CD14-positive monocyte (primary cell): ENCODE measurements around the gene RFPL4AL1. TPM values are rescaled to one million over a fixed set of nuclear protein-coding genes. Genes with fewer than 3 reads are reported as not detected.

Experiments
- DNase-seq, 3 donors: peaks; one replicate each; pipeline ENCODE4 v3.0.0-alpha.2; 2011 to 2022
- H2AFZ ChIP-seq: 2 replicates; pipeline ENCODE4 v1.6.0; 2012; ENCODE audit warnings: mild to moderate bottlenecking, low read depth, low read length, inconsistent platforms; ENCODE audit not compliant: insufficient read depth, poor library complexity, severe bottlenecking
- H3K27ac ChIP-seq, 2 donors: 1 replicate in 1 of 2; 2 replicates in 1 of 2; pipeline ENCODE4 v1.5.1; 2012 to 2013; ENCODE audit warnings: low read length in 2 of 2, control low read depth in 1 of 2, inconsistent platforms in 1 of 2, low read depth in 1 of 2, mild to moderate bottlenecking in 1 of 2
- H3K27me3 ChIP-seq, 2 donors: one replicate each; pipeline versions ENCODE4 v1.6.0 to v1.6.1; 2011 to 2013; ENCODE audit warnings: low read length in 2 of 2; ENCODE audit not compliant: control insufficient read depth in 2 of 2, insufficient read depth in 2 of 2
- H3K36me3 ChIP-seq, 2 donors: replicated peaks in 1 of 2; 1 replicate in 1 of 2; 2 replicates in 1 of 2; pipeline versions ENCODE4 v1.5.1 to v1.6.1; 2012 to 2013; ENCODE audit warnings: low read length in 2 of 2, control low read depth in 1 of 2, inconsistent platforms in 1 of 2, mild to moderate bottlenecking in 1 of 2; ENCODE audit not compliant: insufficient read depth in 2 of 2, control insufficient read depth in 1 of 2
- H3K4me1 ChIP-seq, 2 donors: 1 replicate in 1 of 2; 2 replicates in 1 of 2; pipeline versions ENCODE4 v1.5.1 to v1.6.1; 2012 to 2013; ENCODE audit warnings: low read length in 2 of 2, control low read depth in 1 of 2, inconsistent platforms in 1 of 2, mild to moderate bottlenecking in 1 of 2, moderate library complexity in 1 of 2; ENCODE audit not compliant: insufficient read depth in 2 of 2, control insufficient read depth in 1 of 2
- H3K4me2 ChIP-seq: replicated peaks from 2 replicates; pipeline ENCODE3; 2012; ENCODE audit warnings: low read length, moderate library complexity, mild to moderate bottlenecking; ENCODE audit not compliant: poor library complexity, severe bottlenecking; ENCODE audit errors: extremely low read depth
- H3K4me3 ChIP-seq, 3 experiments: fragments of 200-600 bp in 1 of 3; sonication (generic) in 1 of 3; replicated peaks in 1 of 3; 1 replicate in 2 of 3; 2 replicates in 1 of 3; pipeline ENCODE4 v1.5.1; 2011 to 2013; ENCODE audit warnings: low read length in 3 of 3, mild to moderate bottlenecking in 3 of 3, control low read depth in 2 of 3, low read depth in 2 of 3, inconsistent platforms in 1 of 3, moderate library complexity in 1 of 3
- H3K79me2 ChIP-seq: 2 replicates; pipeline ENCODE4 v1.6.0; 2012; ENCODE audit warnings: mild to moderate bottlenecking, control low read depth, inconsistent platforms, low read length, moderate library complexity; ENCODE audit not compliant: insufficient read depth
- H3K9ac ChIP-seq: 2 replicates; pipeline ENCODE4 v1.6.0; 2017; ENCODE audit warnings: low read length, mild to moderate bottlenecking; ENCODE audit not compliant: insufficient read depth, poor library complexity, severe bottlenecking
- H3K9me3 ChIP-seq, 2 donors: replicated peaks in 1 of 2; 1 replicate in 1 of 2; 2 replicates in 1 of 2; pipeline versions ENCODE4 v1.5.1 to v1.6.1; 2012 to 2013; ENCODE audit warnings: low read length in 2 of 2, control low read depth in 1 of 2; ENCODE audit not compliant: control insufficient read depth in 1 of 2, insufficient read depth in 1 of 2
- H4K20me1 ChIP-seq: 2 replicates; pipeline ENCODE4 v1.6.0; 2012; ENCODE audit warnings: mild to moderate bottlenecking, low read length, control low read depth, moderate library complexity; ENCODE audit not compliant: insufficient read depth
- H3K27ac Mint-ChIP-seq, 7 donors: one replicate each; pipeline ENCODE4 v1.8.0; 2020; ENCODE audit warnings: mild to moderate bottlenecking in 7 of 7, mixed read lengths in 7 of 7, moderate library complexity in 6 of 7, inconsistent platforms in 2 of 7
- H3K27me3 Mint-ChIP-seq, 3 donors: one replicate each; pipeline ENCODE4 v1.8.0; 2021 to 2022; ENCODE audit warnings: low read depth in 3 of 3, mild to moderate bottlenecking in 3 of 3, mixed read lengths in 3 of 3, moderate library complexity in 3 of 3, inconsistent platforms in 1 of 3
- H3K36me3 Mint-ChIP-seq, 2 donors: one replicate each; pipeline ENCODE4 v1.8.0; 2020; ENCODE audit warnings: mixed read lengths in 2 of 2, inconsistent platforms in 1 of 2, mild to moderate bottlenecking in 1 of 2
- H3K4me1 Mint-ChIP-seq: one replicate; pipeline ENCODE4 v1.8.0; 2020; ENCODE audit warnings: mild to moderate bottlenecking, mixed read lengths
- H3K4me3 Mint-ChIP-seq, 2 donors: one replicate each; pipeline ENCODE4 v1.8.0; 2020; ENCODE audit warnings: mild to moderate bottlenecking in 2 of 2, mixed read lengths in 2 of 2, moderate library complexity in 1 of 2
- H3K9me3 Mint-ChIP-seq, 7 donors: one replicate each; pipeline ENCODE4 v1.8.0; 2020 to 2022; ENCODE audit warnings: mixed read lengths in 7 of 7, mild to moderate bottlenecking in 6 of 7, moderate library complexity in 6 of 7, inconsistent platforms in 2 of 7
- CTCF ChIP-seq: fragments of 200-600 bp; IDR thresholded peaks from one replicate; pipeline ENCODE4 v1.8.0; 2022; ENCODE audit warnings: antibody characterized with exemption, mild to moderate bottlenecking
- WGBS: methylation state at CpG from one replicate; pipeline ENCODE4 v1.1.5; 2013; ENCODE audit warnings: missing lambda C conversion rate; ENCODE audit not compliant: insufficient coverage; 5-methylcytosine and 5-hydroxymethylcytosine counted together
- intact Hi-C, 2 donors: fragments of 100-400 bp; cut with micrococcal nuclease; formaldehyde crosslinking; loops; one replicate each; pipeline versions ENCODE4 v1.15.0 to v1.15.1; 2023
- polyA plus RNA-seq, 3 donors: library from polyadenylated mRNA; depleted of rRNA in 1 of 3; unstranded in 2 of 3; stranded (reverse) in 1 of 3; fragments of 300-500 nt in 2 of 3; fragments of >200 nt in 1 of 3; fragmentation: Illumina TruSeq in 2 of 3; gene quantifications; 1 replicate in 2 of 3; 2 replicates in 1 of 3; pipeline ENCODE4 v1.2.3, GENCODE V29; 2012 to 2021

RFPL4AL1 gene
- polyA plus RNA-seq, 3 donors = 1.1 to 1.3 TPM; not detected in 1

DNA sequence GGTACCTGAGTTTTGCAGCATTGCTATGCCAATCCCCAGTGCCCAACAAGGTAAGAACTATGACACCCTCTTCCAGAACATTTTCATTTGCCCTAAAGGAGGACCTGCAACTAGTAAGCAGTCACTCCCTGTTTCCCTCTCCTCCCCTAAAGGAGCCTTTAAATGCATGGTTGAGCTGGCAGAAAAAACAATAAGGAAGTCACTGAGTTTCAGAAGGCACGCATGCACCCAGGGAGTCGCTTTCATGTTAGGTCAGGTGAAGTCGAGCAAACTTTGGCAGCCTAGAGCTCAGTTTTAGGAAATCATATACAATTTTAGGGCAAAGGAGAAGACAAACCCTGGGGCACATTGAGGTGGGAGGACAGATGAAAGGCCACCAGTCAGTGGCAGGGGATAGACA lies 51.1 kb downstream of the RFPL4AL1 start:
- no peaks in the 10 kb centered on the region for H3K79me2 ChIP-seq
- Mint-ChIP-seq H3K9me3 (peaks cover 9 to 32% (median 19%) of the 10 kb centered on the region in 7 donors), H3K27ac (no peak overlapping the region), H3K27me3 (peaks cover 0 to 6% (median 4%) of the 10 kb centered on the region in 3 donors), H3K36me3 (no peaks in the 10 kb centered on the region), H3K4me1 (no peaks in the 10 kb centered on the region), H3K4me3 (no peak overlapping the region)
- no peak overlapping the region for H3K4me3 ChIP-seq
- H3K4me1 ChIP-seq = no peaks in the 10 kb centered on the region
- no peak overlapping the region for H3K4me2 ChIP-seq
- H3K27ac ChIP-seq = no peak overlapping the region
- no peaks in the 10 kb centered on the region for H3K27me3 ChIP-seq
- H3K9ac ChIP-seq = no peak overlapping the region
- H2AFZ ChIP-seq = no peak overlapping the region
- H3K9me3 ChIP-seq = peaks cover 12 to 17% of the 10 kb centered on the region in 2 donors
- H4K20me1 ChIP-seq = no peaks in the 10 kb centered on the region
- intact Hi-C loops = no loop called here
- H3K36me3 ChIP-seq = no peaks in the 10 kb centered on the region
- no peak for DNase-seq
- WGBS = 80% methylated on average over 2 of the region's 3 CpGs
- TF ChIP-seq CTCF = no peak

Other genes starting within 250 kb of the RFPL4AL1 start
- gene SBK2, start 232.0 kb upstream of the RFPL4AL1 start, polyA plus RNA-seq = not detected
- gene SBK3, start 223.6 kb upstream of the RFPL4AL1 start, polyA plus RNA-seq = not detected
- gene ZNF579, start 188.3 kb upstream of the RFPL4AL1 start, polyA plus RNA-seq = 1 to 10 TPM in 1 of 3 donors, under 1 TPM in 1, not detected in 1; 0.05 to 1.8 TPM
- 1 to 10 TPM; 1.2 to 2.6 (median 1.6) TPM for gene FIZ1, start 169.6 kb upstream of the RFPL4AL1 start, polyA plus RNA-seq
- 10 to 100 TPM; 27.9 to 45.7 (median 41.8) TPM for gene ZNF524, start 168.8 kb upstream of the RFPL4AL1 start, polyA plus RNA-seq
- 1 to 10 TPM in 1 of 3 donors, under 1 TPM in 2; 0.03 to 6.0 (median 0.07) TPM for gene ZNF865, start 163.5 kb upstream of the RFPL4AL1 start, polyA plus RNA-seq
- gene ZNF784, start 144.6 kb upstream of the RFPL4AL1 start, polyA plus RNA-seq = 1 to 10 TPM; 1.5 to 5.5 (median 2.4) TPM
- 10 to 100 TPM in 2 of 3 donors, 1 to 10 TPM in 1; 9.7 to 46.5 (median 10.7) TPM for gene ZNF580, start 128.1 kb upstream of the RFPL4AL1 start, polyA plus RNA-seq
- 10 to 100 TPM; 25.1 to 31.6 (median 29.4) TPM for gene ZNF581, start 125.5 kb upstream of the RFPL4AL1 start, polyA plus RNA-seq
- gene CCDC106, start 120.9 kb upstream of the RFPL4AL1 start, polyA plus RNA-seq = 1 to 10 TPM in 2 of 3 donors, under 1 TPM in 1; 0.74 to 2.4 (median 1.2) TPM
- gene U2AF2, start 114.1 kb upstream of the RFPL4AL1 start, polyA plus RNA-seq = 100 to 1,000 TPM in 1 of 3 donors, 1 to 10 TPM in 2; 5.3 to 166 (median 5.4) TPM
- gene EPN1, start 93.9 kb upstream of the RFPL4AL1 start, polyA plus RNA-seq = 10 to 100 TPM; 18.7 to 75.2 (median 19.2) TPM
- not detected for gene NLRP9, start 30.7 kb upstream of the RFPL4AL1 start, polyA plus RNA-seq
- 1 to 10 TPM in 2 of 3 donors, under 1 TPM in 1; 0.33 to 8.4 (median 7.9) TPM for gene RFPL4A, start 10.0 kb upstream of the RFPL4AL1 start, polyA plus RNA-seq
- not detected for gene NLRP11, start 62.9 kb downstream of the RFPL4AL1 start, polyA plus RNA-seq
- gene NLRP4, start 67.4 kb downstream of the RFPL4AL1 start, polyA plus RNA-seq = not detected
- gene NLRP13, start 163.2 kb downstream of the RFPL4AL1 start, polyA plus RNA-seq = not detected
- gene NLRP8, start 178.7 kb downstream of the RFPL4AL1 start, polyA plus RNA-seq = not detected
- gene NLRP5, start 217.7 kb downstream of the RFPL4AL1 start, polyA plus RNA-seq = not detected